GDM1 (cell line): ENCODE data around the gene CCNO.

Experiments used
- DNase-seq: peaks from one replicate; lab custom pipeline; 2025; lab: John Stamatoyannopoulos, UW

CCNO gene

GRCh38 chr5:55222985-55223811, 10.2 kb downstream of the CCNO start:
- no peak for DNase-seq

- DNase-seq: no peak
Measured at GRCh38 chr5:55222092-55222984, 11.1 kb downstream of the CCNO start.

GRCh38 chr5:55220433-55221185, 12.8 kb downstream of the CCNO start:
- no peak for DNase-seq

GRCh38 chr5:55219770-55220169, 13.6 kb downstream of the CCNO start:
- DNase-seq: no peak

- no peak for DNase-seq
Measured at GRCh38 chr5:55218967-55219366, 14.4 kb downstream of the CCNO start.

- no peak for DNase-seq
Measured at GRCh38 chr5:55211184-55211874, 22.1 kb downstream of the CCNO start.

- DNase-seq: no peak
Measured at GRCh38 chr5:55205001-55205400, 28.4 kb downstream of the CCNO start.

GRCh38 chr5:55191165-55191564, 42.2 kb downstream of the CCNO start:
- DNase-seq: no peak

- no peak for DNase-seq
Measured at GRCh38 chr5:55188656-55189540, 44.5 kb downstream of the CCNO start.

- no peak for DNase-seq
Measured at GRCh38 chr5:55187370-55187769, 46.0 kb downstream of the CCNO start.
